ENCODE measurements around the gene TRHDE.
"Not testable (repeated sequence)": the region's sequence is repeated elsewhere in the genome, so short reads cannot be mapped to it uniquely, and the experiment has no call there.

TRHDE gene

GRCh38 chr12:72622556-72622955, 350.4 kb downstream of the TRHDE start:
- DNase-seq (ENCODE audit: low read depth in 2 of 2), result no peak

GRCh38 chr12:72631926-72632685, 359.9 kb downstream of the TRHDE start:
- DNase-seq (ENCODE audit: low read depth in 2 of 2), result no peak

DNA sequence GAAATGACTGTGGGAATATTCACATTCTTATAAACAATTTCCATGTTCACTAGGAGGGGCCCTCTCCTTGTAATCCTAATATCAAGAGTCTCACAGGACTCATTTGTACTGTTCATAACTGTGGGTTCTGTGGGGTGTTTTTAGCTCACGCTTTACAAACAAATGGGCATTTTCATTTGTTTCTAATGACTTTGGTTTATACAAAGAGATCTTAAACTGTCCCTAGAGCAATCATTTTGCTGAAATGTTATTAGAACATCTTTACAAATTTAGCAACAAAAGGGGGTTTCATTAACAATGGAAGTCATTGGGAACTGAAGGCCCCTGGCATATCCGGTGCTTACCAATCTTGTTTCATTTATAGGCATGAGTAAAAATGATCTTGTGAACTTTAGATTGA, 370.5 kb downstream of the TRHDE start:
- no peak for DNase-seq (ENCODE audit: low read depth in 2 of 2)

DNA sequence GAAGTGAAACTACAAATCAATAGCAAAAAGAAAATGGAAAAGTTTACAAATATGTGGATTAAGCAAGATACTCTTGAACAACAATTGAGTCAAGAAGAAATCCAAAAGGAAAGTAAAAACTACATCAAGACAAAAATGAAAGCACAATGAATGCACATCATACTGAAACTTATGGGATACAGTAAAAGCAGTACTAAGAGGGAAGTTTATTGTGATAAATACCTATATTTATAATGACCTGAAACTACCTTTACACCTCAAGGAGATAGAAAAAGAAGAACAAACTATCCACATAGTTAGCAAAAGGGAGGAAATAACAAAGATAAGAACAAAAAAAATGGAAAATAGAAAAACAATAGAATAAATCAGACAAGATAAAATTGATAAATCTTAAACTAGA, 375.0 kb downstream of the TRHDE start:
- DNase-seq (ENCODE audit: low read depth in 2 of 2), result no peak

GRCh38 chr12:72658615-72659014, 386.4 kb downstream of the TRHDE start:
- DNase-seq (ENCODE audit: low read depth in 2 of 2), result no peak

GRCh38 chr12:72660174-72660573, 388.0 kb downstream of the TRHDE start:
- DNase-seq (ENCODE audit: low read depth in 2 of 2), result not testable (repeated sequence)

DNA sequence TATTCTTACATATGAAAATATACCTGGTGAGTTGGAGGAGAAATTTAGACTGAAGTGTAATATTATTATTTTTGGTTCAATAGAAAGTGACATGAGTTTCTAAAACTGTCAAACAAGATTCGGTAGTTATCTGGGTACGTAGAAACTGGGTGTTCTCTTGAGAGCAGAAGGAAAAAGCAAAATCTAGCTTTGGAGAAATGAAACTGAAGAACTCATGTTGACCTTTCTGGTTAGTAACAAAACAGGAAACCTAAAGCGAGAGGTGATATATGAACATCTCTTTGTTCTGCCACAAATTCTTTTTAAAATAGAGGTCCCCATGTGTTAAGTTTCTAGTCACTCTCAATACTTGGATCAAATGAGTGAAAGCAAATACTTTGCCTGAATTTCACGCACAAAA, 401.7 kb downstream of the TRHDE start:
- no peak for DNase-seq (ENCODE audit: low read depth in 2 of 2)

- no peak for DNase-seq (ENCODE audit: low read depth in 2 of 2)
These were observed 404.4 kb downstream of the TRHDE start for GRCh38 chr12:72676556-72676955.

DNA sequence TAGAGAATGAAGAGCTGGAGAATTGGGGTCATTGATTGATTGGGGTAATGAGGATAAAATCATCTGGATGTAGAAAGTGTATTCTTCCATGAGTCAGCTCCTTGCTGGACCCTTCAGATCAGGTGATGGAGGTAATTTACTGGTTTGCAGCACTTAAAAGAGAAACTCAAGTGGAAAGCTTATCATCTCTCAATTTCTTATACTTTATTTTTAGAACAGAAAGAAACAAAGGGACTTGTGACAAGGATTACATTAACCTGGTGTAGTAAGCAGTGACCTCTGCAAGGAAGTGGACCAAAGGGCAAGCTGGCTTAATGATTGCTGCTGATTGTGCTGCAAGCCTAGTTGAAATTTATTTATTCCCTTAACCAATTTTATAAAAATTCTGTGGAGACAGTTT, 405.0 kb downstream of the TRHDE start:
- no peak for DNase-seq (ENCODE audit: low read depth in 2 of 2)

GRCh38 chr12:72677846-72678245, 405.7 kb downstream of the TRHDE start:
- DNase-seq (ENCODE audit: low read depth in 2 of 2), result no peak

DNA sequence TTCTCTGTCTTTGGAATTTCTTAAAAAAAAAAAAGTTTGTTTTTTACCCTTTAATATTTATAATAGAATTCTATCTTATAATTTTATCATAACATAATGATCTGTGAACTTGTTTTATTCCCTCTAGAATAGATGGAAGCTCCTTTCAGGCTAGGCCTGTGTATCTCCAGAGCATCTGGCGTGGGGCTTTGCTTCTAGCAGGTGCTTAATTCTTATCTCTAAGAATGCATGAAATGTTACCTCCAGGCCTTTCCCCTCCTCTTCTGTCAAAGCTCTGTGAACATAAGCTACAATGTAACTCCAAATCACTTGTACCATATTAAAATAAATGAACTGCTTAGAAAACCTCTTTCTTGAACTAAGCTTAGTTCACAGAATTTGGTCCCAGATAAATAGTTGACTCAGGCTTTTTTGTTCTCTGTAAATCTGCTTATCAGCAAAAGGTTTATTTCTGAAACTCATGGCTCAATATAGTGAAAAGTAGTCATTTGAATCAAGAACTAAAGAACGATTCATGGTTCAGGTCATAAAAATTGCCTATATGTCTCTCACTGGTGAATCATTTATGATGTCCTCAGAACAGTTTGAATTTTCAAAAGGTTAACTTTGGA, 407.1 kb downstream of the TRHDE start:
- DNase-seq (ENCODE audit: low read depth in 2 of 2), result no peak

GRCh38 chr12:72681028-72681427, 408.9 kb downstream of the TRHDE start:
- DNase-seq (ENCODE audit: low read depth in 2 of 2), result no peak

DNA sequence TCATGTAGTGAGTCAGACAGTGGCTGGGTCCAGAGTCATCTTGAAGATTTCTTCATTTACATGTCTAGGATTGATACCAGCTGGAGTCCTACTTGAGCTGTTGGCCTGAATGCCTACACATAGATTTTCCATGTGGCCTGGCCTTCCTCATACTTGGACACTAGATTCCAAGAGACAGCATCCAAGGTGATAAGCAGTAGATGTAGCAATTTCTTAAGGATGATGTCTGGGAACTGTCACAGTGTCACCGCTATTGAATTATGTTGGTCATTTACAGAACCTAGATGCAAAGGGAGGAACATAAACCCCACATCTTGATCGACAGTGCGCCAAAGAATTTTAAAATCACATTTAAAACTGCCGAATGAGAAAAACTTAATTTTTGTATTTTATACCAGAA, 412.3 kb downstream of the TRHDE start:
- DNase-seq (ENCODE audit: low read depth in 2 of 2), result no peak

DNA sequence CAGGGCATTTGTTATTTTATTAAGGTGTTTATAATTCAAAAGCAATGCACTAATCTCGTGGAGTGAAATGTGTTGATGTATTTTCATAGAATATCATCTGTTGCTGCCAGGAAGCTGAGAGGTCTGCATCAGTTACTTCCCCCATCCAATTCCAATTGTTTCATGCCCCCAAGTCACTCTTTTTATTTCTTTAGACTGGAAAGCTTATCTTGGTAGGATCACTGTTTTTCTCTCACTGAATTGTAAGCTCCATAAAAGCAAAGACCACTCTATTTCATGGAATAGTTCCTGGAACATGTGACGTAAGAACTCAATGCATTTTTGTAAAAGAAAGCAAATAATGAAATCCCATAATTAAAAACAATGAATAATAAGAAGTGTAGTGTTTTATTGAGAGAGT, 420.2 kb downstream of the TRHDE start:
- DNase-seq (ENCODE audit: low read depth in 2 of 2), result no peak

DNA sequence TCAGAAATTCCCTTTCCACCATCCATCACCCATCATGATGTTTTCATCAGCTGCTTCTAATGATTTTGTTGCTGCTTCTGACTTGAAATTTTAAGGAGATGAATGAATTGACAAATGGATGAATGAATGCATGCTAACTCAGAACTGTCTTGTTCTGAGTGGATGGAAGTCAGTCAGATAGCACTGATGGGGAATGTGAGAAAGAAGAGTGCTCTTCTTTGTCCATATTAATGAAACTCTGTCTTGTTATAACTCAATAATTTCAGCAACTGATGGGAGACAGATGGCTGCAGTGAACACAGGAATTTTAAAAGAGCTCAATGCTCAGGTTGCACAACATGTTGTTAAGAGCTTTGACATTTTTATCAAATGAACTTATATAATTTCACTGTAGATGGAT, 422.0 kb downstream of the TRHDE start:
- no peak for DNase-seq (ENCODE audit: low read depth in 2 of 2)

DNA sequence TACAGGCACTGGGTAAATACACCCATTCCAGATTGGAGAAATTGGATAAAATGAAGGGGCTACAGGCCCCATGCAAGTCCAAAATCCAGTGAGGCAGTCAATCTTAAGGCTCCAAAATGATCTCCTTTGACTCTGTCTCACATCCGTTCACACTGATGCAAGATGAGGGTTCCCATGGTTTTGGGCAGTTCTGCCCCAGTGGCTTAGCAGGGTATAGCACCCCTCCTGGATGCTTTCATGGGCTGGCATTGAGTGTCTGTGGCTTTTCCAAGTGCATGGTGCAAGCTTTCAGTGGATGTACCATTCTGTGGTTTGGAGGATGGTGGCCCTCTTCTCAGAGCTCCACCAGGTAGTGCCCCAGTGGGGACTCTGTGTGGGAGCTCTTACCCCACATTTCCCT, 427.2 kb downstream of the TRHDE start:
- no peak for DNase-seq (ENCODE audit: low read depth in 2 of 2)

GRCh38 chr12:72712025-72712424, 439.9 kb downstream of the TRHDE start:
- DNase-seq (ENCODE audit: low read depth in 2 of 2), result not testable (repeated sequence)

DNA sequence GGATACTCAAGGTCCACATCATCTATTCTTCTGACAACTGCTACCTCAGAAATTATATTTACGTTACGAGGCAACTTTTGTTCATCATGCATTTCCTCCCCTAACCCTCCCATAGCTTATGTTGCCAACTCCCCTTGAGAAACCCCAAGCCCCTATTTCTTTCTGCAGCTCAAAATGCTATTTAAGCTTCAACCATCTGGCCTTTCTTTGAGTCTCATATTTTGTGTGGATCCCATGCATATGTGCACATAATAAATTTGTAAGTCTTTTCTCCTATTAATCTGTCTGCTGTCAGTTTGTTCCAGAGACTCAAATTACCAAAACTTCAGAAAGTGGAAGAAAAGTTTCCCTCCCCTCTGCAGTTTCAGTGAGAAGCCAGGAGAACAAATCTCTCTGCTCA, 444.1 kb downstream of the TRHDE start:
- DNase-seq (ENCODE audit: low read depth in 2 of 2), result no peak

GRCh38 chr12:72717036-72717435, 444.9 kb downstream of the TRHDE start:
- no peak for DNase-seq (ENCODE audit: low read depth in 2 of 2)
